ENCODE measurements around the gene RAPGEF3. TPM values are rescaled to one million over a fixed set of nuclear protein-coding genes. Genes with fewer than 3 reads are reported as not detected.
A peak's percentile ranks its signal among the peaks of the same experiment; 100 is the strongest.

The RAPGEF3 gene
- total RNA-seq, 2 experiments from 2014 or later, result 0.15 TPM; not detected in 1

DNA sequence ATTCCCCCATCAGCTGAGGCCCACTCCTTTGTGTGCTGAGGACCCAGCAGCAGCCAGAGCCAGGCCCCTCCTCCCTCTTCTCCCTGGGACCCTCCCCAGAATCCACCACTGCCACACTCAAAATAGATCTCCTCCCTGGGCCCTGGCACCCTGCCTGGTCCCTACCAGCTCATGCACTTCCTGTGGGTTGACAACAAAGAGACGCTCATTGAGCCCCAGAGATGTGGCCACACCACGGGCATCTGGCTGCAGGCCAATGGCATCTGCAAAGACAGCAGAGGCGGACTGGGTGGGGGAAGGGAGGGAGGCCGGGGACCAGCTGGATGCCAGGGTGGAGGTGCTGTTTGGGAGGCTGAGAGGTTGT, 17.4 kb downstream of the RAPGEF3 start:
- Mint-ChIP-seq H3K4me3 (peak overlapping the region; percentile 8), H3K27ac (no peak overlapping the region), H3K9me3 (no peaks in the 10 kb centered on the region), H3K4me1 (peaks cover 17% of the 10 kb centered on the region), H3K36me3 (ENCODE audit: low read depth) (no peaks in the 10 kb centered on the region), H3K27me3 (peaks cover 8% of the 10 kb centered on the region)
- CTCF ChIA-PET, result interaction anchor here (0.7 to 9.8 kb wide), 27 partner anchors 8 to 416 kb away, joined by 3 to 162 read pairs (median 6); partner anchors contain the start of genes ASB8, ENDOU and RAPGEF3
- POLR2A ChIA-PET, result interaction anchor here (1.1 kb wide), 1 partner anchor 100 kb away, joined by 4 read pairs; no protein-coding TSS in a partner anchor
- peak; percentile 61 for DNase-seq

- CTCF ChIA-PET, result interaction anchor here (0.8 to 9.8 kb wide), 22 partner anchors 8 to 417 kb away, joined by 3 to 162 read pairs (median 8); partner anchors contain the start of genes ASB8, ENDOU and RAPGEF3
Measured at GRCh38 chr12:47740606-47741339, 17.9 kb downstream of the RAPGEF3 start.

DNA sequence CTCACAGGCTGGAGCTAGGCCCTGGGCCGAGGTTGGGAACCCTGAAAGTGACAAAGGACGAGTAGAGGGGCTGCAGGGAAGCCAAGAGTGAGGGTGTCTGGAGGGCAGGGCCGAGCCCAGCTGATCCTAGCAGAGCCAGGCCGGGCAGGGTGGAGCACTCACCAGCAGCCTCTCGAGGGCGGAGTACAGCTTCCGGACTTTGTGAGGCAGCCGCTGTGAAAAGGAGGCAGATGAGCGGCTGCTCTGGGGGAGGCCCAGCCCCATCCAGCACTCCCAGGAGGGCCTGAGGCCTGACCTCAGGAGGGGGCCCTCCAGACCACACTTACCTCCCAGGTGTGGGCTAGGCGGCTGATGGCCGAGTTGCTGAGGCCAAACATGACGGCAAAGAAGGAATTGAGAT, 18.7 kb downstream of the RAPGEF3 start:
- Mint-ChIP-seq H3K36me3 (ENCODE audit: low read depth) (no peaks in the 10 kb centered on the region), H3K4me3 (no peak overlapping the region), H3K27ac (no peak overlapping the region), H3K9me3 (no peaks in the 10 kb centered on the region), H3K27me3 (peaks cover 8% of the 10 kb centered on the region), H3K4me1 (peaks cover 17% of the 10 kb centered on the region)
- no peak for DNase-seq
- ChIA-PET CTCF (interaction anchor here (1.0 to 9.8 kb wide), 9 partner anchors 9 to 120 kb away, joined by 3 to 162 read pairs (median 36); partner anchors contain the start of genes ENDOU and RAPGEF3), POLR2A (interaction anchor here (0.6 kb wide), 1 partner anchor 108 kb away, joined by 3 read pairs; no protein-coding TSS in a partner anchor)

More at GRCh38 chr12:47740606-47741339, 17.9 kb downstream of the RAPGEF3 start:
- Mint-ChIP-seq H3K27me3 (peaks cover 8% of the 10 kb centered on the region), H3K4me3 (peak overlapping the region; percentile 8), H3K9me3 (no peaks in the 10 kb centered on the region), H3K36me3 (ENCODE audit: low read depth) (no peaks in the 10 kb centered on the region), H3K4me1 (peaks cover 17% of the 10 kb centered on the region), H3K27ac (no peak overlapping the region)
- no peak for DNase-seq
- POLR2A ChIA-PET, result interaction anchor here (0.6 to 1.1 kb wide), 2 partner anchors 100 to 107 kb away, joined by 3 to 4 read pairs; no protein-coding TSS in a partner anchor

GRCh38 chr12:47739297-47739696, 19.4 kb downstream of the RAPGEF3 start:
- ChIA-PET POLR2A (no interaction called here), CTCF (interaction anchor here (5.2 to 6.8 kb wide), 4 partner anchors 15 to 94 kb away, joined by 36 to 124 read pairs (median 38); partner anchors contain the start of gene ENDOU)
- no peak overlapping the region for H3K27ac Mint-ChIP-seq
- peaks cover 4% of the 10 kb centered on the region for H3K27me3 Mint-ChIP-seq
- no peak overlapping the region for H3K4me3 Mint-ChIP-seq
- H3K4me1 Mint-ChIP-seq, result peaks cover 17% of the 10 kb centered on the region
- H3K36me3 Mint-ChIP-seq (ENCODE audit: low read depth), result no peaks in the 10 kb centered on the region
- no peak for DNase-seq
- H3K9me3 Mint-ChIP-seq, result no peaks in the 10 kb centered on the region

- DNase-seq, result no peak
- H3K4me1 Mint-ChIP-seq, result peaks cover 17% of the 10 kb centered on the region
- CTCF ChIA-PET, result no interaction called here
- POLR2A ChIA-PET, result no interaction called here
- H3K27me3 Mint-ChIP-seq, result no peaks in the 10 kb centered on the region
- no peak overlapping the region for H3K27ac Mint-ChIP-seq
- H3K36me3 Mint-ChIP-seq (ENCODE audit: low read depth), result no peaks in the 10 kb centered on the region
- H3K4me3 Mint-ChIP-seq, result no peak overlapping the region
- no peaks in the 10 kb centered on the region for H3K9me3 Mint-ChIP-seq
Measured at GRCh38 chr12:47737936-47738594, 20.6 kb downstream of the RAPGEF3 start.

- ChIA-PET POLR2A (no interaction called here), CTCF (interaction anchor here (0.9 to 2.1 kb wide), 10 partner anchors 10 to 104 kb away, joined by 3 to 8 read pairs (median 4); no protein-coding TSS in a partner anchor)
- Mint-ChIP-seq H3K27me3 (no peaks in the 10 kb centered on the region), H3K36me3 (ENCODE audit: low read depth) (no peaks in the 10 kb centered on the region), H3K4me3 (no peak overlapping the region), H3K4me1 (peaks cover 13% of the 10 kb centered on the region), H3K27ac (no peak overlapping the region), H3K9me3 (no peaks in the 10 kb centered on the region)
- no peak for DNase-seq
Measured at GRCh38 chr12:47736877-47737676, 21.6 kb downstream of the RAPGEF3 start.

GRCh38 chr12:47736216-47736615, 22.5 kb downstream of the RAPGEF3 start:
- ChIA-PET POLR2A (no interaction called here), CTCF (interaction anchor here (0.9 to 2.1 kb wide), 10 partner anchors 11 to 104 kb away, joined by 3 to 8 read pairs (median 4); no protein-coding TSS in a partner anchor)
- Mint-ChIP-seq H3K4me1 (peaks cover 6% of the 10 kb centered on the region), H3K36me3 (ENCODE audit: low read depth) (no peaks in the 10 kb centered on the region), H3K27me3 (no peaks in the 10 kb centered on the region), H3K4me3 (no peak overlapping the region), H3K9me3 (no peaks in the 10 kb centered on the region), H3K27ac (no peak overlapping the region)
- DNase-seq, result no peak

- Mint-ChIP-seq H3K4me3 (no peak overlapping the region), H3K36me3 (ENCODE audit: low read depth) (no peaks in the 10 kb centered on the region), H3K4me1 (peaks cover 1% of the 10 kb centered on the region), H3K27ac (no peak overlapping the region), H3K9me3 (no peaks in the 10 kb centered on the region), H3K27me3 (no peaks in the 10 kb centered on the region)
- DNase-seq, result no peak
- ChIA-PET CTCF (interaction anchor here (0.9 to 3.6 kb wide), 7 partner anchors 12 to 102 kb away, joined by 3 to 17 read pairs (median 4); no protein-coding TSS in a partner anchor), POLR2A (no interaction called here)
Measured at GRCh38 chr12:47735649-47736048, 23.0 kb downstream of the RAPGEF3 start.

DNA sequence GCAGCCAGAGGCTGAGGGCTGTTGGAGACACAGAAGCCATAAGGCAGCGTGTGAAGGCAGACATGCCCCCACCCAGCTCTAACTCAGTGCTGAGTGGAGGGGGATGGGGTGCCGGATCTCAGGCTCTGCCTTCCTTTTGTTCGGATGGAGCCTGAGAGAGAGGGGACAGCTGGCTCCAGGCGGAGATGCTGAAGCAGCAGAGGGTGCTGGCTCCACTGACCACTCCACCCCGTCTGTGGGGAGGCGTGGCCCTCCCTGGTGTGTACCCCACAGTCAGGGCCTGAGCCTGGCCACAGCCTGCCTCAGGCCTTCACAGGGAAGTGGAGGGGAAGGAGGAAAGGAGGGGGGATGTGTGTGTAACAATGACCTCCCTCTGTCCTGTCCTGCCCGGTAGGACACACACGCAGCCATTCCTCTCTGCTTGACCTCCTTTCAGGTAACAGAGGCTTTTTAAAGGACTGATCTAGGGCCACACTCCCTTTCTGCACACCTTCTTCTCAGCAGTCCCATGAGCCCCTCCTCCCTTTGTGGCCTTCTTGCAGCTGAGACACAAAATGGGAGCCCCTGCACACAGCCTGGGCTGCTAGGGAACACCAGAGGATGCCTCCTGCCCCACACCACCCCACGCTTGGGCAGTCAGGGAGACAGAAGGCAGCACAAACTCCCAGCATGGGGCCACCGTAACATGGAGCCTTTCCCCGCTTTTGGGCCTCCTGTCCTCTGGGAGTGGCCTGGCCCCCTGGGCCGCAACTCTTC, 23.8 kb downstream of the RAPGEF3 start:
- no peaks in the 10 kb centered on the region for H3K9me3 Mint-ChIP-seq
- DNase-seq, result no peak
- no peaks in the 10 kb centered on the region for H3K36me3 Mint-ChIP-seq (ENCODE audit: low read depth)
- H3K4me3 Mint-ChIP-seq, result no peak overlapping the region
- POLR2A ChIA-PET, result no interaction called here
- no peak overlapping the region for H3K27ac Mint-ChIP-seq
- H3K27me3 Mint-ChIP-seq, result no peaks in the 10 kb centered on the region
- CTCF ChIA-PET, result interaction anchor here (2.1 to 3.6 kb wide), 2 partner anchors 13 to 18 kb away, joined by 8 to 17 read pairs; no protein-coding TSS in a partner anchor
- H3K4me1 Mint-ChIP-seq, result peaks cover 1% of the 10 kb centered on the region

DNA sequence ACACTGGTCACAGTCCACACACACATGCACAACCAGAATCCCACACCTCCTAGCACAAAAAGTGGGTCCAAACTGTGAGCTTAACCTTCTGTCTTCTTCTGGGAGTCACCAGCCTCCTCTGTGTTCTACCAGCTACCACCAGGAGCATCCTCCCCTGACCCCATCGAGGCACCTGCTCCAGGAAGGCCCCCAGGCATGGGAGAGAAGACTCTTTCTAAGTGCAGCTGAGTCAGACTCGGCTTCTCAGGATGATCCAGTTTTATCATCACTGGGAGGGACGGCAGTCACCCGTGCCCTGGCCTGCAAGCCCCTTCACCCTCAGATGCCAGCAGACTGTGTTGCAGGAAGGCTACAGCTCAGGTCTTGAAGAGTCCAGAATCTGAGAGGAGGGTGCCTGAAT, 25.5 kb downstream of the RAPGEF3 start:
- H3K9me3 Mint-ChIP-seq, result no peaks in the 10 kb centered on the region
- H3K27ac Mint-ChIP-seq, result peak overlapping the region; percentile 73
- no peak for DNase-seq
- no peaks in the 10 kb centered on the region for H3K27me3 Mint-ChIP-seq
- H3K36me3 Mint-ChIP-seq (ENCODE audit: low read depth), result no peaks in the 10 kb centered on the region
- ChIA-PET POLR2A (interaction anchor here (0.7 kb wide), 1 partner anchor 294 kb away, joined by 3 read pairs; no protein-coding TSS in a partner anchor), CTCF (interaction anchor here (0.8 to 3.6 kb wide), 13 partner anchors 9 to 886 kb away, joined by 3 to 17 read pairs (median 4); no protein-coding TSS in a partner anchor)
- no peaks in the 10 kb centered on the region for H3K4me1 Mint-ChIP-seq
- H3K4me3 Mint-ChIP-seq, result no peak overlapping the region

DNA sequence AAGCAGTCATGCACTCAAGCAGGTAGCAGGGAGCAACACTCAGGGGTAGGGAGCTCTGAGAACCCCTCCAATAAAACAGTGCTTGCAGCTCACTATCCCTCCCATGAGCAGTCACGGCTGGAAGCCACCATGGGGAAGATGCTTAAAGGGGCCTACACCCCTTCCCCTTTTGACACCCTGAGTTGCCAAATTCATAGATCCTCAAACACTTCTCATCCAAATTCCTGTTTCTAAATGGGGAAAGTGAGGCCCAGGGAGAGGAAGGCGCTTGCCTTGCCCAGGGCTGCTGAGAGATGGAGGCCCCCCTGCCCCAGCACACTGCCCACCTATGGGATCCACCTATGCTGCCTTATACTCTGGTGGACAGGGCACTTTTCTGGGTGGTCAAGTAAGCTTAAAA, 26.2 kb downstream of the RAPGEF3 start:
- no peak for DNase-seq
- H3K27me3 Mint-ChIP-seq, result no peaks in the 10 kb centered on the region
- no peaks in the 10 kb centered on the region for H3K9me3 Mint-ChIP-seq
- ChIA-PET CTCF (interaction anchor here (0.8 to 3.6 kb wide), 13 partner anchors 10 to 887 kb away, joined by 3 to 17 read pairs (median 4); no protein-coding TSS in a partner anchor), POLR2A (interaction anchor here (0.7 kb wide), 1 partner anchor 294 kb away, joined by 3 read pairs; no protein-coding TSS in a partner anchor)
- H3K27ac Mint-ChIP-seq, result no peak overlapping the region
- H3K4me1 Mint-ChIP-seq, result no peaks in the 10 kb centered on the region
- H3K4me3 Mint-ChIP-seq, result no peak overlapping the region
- no peaks in the 10 kb centered on the region for H3K36me3 Mint-ChIP-seq (ENCODE audit: low read depth)

All from activated CD4-positive, alpha-beta T cell treated with anti-CD3 and anti-CD28 coated beads, Interleukin-2, amount 10 ng/mL, durations not matched to agents 7 days and 5 days (primary cell).